GM10266 (cell line): ENCODE results near the gene PLIN5.
A peak's percentile ranks its signal among the peaks of the same experiment; 100 is the strongest.
"Not testable (repeated sequence)": the region's sequence is repeated elsewhere in the genome, so short reads cannot be mapped to it uniquely, and the experiment has no call there.

ENCODE experiments used
- DNase-seq: peaks from one replicate; pipeline ENCODE4 v3.0.0; 2012; ENCODE audit errors: extremely low spot score
- CTCF ChIP-seq: IDR thresholded peaks from 2 replicates; pipeline ENCODE4 v1.5.1; 2012; ENCODE audit warnings: mild to moderate bottlenecking, low read depth; ENCODE audit not compliant: control insufficient read depth, insufficient read depth; ENCODE audit errors: missing control alignments

The PLIN5 gene

GRCh38 chr19:4573682-4574081, 38.7 kb upstream of the PLIN5 start:
- TF ChIP-seq CTCF: no peak
- DNase-seq: no peak

GRCh38 chr19:4571305-4571917, 36.4 kb upstream of the PLIN5 start:
- no peak for TF ChIP-seq CTCF
- no peak for DNase-seq

- TF ChIP-seq CTCF: no peak
- no peak for DNase-seq
These were observed 35.9 kb upstream of the PLIN5 start for GRCh38 chr19:4570916-4571304.

- DNase-seq: no peak
- no peak for TF ChIP-seq CTCF
These were observed 35.4 kb upstream of the PLIN5 start for GRCh38 chr19:4570402-4570801.

GRCh38 chr19:4568886-4569285, 33.9 kb upstream of the PLIN5 start:
- no peak for TF ChIP-seq CTCF
- DNase-seq: no peak

- peak; percentile 72 for TF ChIP-seq CTCF
- DNase-seq: no peak
These were observed 32.6 kb upstream of the PLIN5 start for GRCh38 chr19:4567584-4568071.

GRCh38 chr19:4566402-4567051, 31.5 kb upstream of the PLIN5 start:
- TF ChIP-seq CTCF: no peak
- DNase-seq: no peak

- not testable (repeated sequence) for DNase-seq
These were observed 28.5 kb upstream of the PLIN5 start for GRCh38 chr19:4563562-4563961.

- DNase-seq: not testable (repeated sequence)
These were observed 27.1 kb upstream of the PLIN5 start for GRCh38 chr19:4562085-4562484.
